Astrocyte (in vitro differentiated cells and primary cell): Measurements from ENCODE around the gene MUC4.

Experiments
- EZH2 ChIP-seq: IDR thresholded peaks from 2 replicates; pipeline ENCODE4 v1.6.1; 2012; ENCODE audit warnings: mild to moderate bottlenecking, low read length, inconsistent platforms; ENCODE audit not compliant: insufficient read depth
- TF ChIP-seq, protein P1 (sequence below): IDR thresholded peaks from 2 replicates; pipeline ENCODE4 v1.5.1; 2011; ENCODE audit warnings: low read depth, mild to moderate bottlenecking, inconsistent platforms, low read length, moderate library complexity; ENCODE audit not compliant: insufficient read depth

DNA sequence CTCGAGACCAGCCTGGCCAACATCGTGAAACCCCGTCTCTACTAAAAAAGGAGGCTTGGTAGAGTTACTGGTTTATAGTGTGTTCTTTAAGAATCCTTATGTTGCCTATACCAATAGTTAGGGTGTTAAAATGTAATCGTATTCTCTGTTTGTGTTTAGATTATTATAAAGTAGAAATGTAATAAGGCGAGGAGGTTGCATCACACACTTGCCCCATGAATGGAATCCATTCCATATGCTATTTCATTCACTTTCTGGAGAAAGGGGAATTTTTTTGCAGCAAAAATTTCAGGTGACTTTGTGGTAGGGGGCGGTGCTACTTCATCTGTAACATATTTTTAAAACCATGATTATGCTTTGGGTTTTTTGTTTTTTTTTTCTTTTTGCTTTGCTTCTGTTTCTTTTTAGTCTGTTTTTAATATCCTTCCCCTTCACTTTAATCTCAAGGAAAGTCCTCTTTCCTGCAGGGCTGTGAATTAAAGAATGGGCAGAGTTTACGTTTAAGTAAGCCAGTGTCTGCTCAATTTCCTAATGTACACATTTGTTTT is 33.0 kb upstream of the MUC4 start:
- TF ChIP-seq, protein P1, sequence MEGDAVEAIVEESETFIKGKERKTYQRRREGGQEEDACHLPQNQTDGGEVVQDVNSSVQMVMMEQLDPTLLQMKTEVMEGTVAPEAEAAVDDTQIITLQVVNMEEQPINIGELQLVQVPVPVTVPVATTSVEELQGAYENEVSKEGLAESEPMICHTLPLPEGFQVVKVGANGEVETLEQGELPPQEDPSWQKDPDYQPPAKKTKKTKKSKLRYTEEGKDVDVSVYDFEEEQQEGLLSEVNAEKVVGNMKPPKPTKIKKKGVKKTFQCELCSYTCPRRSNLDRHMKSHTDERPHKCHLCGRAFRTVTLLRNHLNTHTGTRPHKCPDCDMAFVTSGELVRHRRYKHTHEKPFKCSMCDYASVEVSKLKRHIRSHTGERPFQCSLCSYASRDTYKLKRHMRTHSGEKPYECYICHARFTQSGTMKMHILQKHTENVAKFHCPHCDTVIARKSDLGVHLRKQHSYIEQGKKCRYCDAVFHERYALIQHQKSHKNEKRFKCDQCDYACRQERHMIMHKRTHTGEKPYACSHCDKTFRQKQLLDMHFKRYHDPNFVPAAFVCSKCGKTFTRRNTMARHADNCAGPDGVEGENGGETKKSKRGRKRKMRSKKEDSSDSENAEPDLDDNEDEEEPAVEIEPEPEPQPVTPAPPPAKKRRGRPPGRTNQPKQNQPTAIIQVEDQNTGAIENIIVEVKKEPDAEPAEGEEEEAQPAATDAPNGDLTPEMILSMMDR: no peak
- no peak for TF ChIP-seq EZH2
